ENCODE results near the gene MFSD11.
"Not testable (repeated sequence)": the region's sequence is repeated elsewhere in the genome, so short reads cannot be mapped to it uniquely, and the experiment has no call there.

Gene MFSD11

DNA sequence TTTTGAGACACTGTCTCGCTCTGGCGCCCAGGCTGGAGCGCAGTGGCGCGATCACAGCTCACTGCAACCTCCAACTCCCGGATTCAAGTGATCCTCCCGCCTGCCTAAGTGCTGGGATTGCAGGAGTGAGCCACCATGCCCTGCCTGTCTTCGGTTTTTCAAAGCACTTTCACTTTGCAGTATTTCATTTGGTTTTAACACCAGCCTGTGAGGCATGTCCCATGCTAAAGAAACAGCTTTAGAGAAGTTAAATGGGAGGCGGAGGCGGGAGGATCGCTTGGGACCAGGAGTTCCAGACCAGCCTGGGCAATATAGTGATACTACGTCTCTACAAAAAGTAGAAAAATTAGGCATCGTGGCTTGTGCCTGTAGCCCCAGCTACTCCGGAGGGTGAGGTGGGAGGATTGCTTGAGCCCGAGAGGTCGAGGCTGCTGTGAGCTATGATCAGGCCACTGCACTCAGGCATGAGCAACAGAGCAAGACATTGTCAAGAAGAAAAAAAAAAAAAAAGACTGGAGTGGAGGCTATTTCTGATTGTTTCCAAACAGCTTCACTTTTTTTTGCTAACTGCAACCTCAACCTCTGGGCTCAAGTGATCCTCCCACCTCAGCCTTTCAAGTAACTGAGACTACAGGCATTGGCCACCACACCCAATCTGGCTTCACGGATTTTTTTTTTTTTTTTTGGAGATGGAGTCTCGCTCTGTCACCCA lies 10.0 kb upstream of the MFSD11 start:
- no peak for DNase-seq

DNA sequence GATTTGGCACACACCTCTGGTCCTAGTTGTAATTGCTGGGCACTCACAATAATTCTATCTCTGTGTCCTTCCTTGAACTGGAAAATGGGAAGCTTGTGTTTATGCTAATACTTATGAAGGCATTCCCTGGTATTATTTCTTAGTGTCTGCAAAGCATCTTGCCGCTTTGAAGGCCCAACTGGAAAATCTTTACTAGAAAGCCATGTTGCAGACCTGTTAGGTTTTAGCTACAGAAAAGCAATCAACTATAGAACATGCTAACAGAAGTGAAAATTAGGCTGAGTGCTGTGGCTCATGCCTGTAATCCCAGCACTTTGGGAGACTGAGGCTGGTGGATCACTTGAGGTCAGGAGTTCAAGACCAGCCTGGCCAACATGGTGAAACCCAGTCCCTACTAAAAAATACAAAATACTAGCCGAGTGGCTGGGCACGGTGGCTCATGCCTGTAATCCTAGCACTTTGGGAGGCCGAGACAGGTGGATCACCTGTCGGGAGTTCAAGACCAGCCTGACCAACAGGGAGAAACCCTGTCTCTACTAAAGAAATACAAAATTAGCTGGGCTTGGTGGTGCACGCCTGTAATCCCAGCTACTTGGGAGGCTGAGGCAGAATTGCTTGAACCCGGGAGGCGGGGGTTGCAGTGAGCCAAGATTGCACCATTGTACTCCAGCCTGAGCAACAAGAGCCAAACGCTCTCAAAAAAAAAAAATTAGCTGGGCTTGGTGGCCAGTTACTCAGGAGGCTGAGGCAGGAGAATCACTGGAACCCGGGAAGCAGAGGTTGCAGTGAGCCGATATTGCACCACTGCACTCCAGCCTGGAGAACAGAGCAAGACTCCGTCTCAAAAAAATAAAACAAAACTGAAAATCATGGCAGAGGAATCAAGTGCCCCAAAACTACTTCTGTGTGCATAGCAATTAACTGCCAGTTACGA lies 5.9 kb upstream of the MFSD11 start:
- not testable (repeated sequence) for DNase-seq

DNA sequence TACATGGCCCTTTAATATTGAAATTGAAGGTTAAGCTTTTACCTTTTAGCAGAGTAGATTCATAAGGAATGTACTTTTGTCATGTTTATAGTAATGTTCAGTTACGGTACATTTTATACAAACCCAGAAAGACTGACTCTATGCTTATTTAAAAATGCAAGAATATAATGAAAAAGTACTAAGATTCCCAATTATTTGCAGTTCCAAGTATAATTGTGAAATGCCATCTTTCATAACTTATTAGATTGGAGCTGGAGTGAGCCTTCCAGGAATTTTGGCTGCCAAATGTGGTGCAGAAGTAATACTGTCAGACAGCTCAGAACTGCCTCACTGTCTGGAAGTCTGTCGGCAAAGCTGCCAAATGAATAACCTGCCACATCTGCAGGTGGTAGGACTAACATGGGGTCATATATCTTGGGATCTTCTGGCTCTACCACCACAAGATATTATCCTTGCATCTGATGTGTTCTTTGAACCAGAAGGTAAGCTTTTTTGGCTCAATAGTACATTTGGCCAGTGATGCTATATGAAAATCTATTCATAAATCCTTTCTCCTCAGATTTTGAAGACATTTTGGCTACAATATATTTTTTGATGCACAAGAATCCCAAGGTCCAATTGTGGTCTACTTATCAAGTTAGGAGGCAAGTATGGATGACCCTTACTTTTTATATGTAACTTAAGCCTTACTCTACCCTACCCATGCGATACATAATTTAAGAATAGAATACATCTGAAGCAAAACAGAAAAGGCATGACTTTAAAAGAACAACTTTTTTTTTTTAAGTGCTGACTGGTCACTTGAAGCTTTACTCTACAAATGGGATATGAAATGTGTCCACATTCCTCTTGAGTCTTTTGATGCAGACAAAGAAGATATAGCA lies 4.9 kb upstream of the MFSD11 start:
- peak; percentile 30 for DNase-seq

DNA sequence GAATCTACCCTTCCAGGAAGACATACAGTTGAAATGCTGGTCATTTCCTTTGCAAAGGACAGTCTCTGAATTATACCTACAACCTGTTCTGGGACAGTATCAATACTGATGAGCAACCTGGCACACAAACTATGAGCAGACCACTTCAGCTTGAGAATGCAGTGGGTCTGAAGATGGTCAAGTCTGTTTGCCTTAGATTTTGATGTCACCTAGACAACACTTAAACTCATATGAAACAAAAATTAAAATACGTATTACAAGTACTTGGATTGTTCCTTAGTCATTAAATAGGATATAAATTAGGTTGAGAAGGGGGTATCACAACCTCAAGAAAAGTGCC lies 4.3 kb upstream of the MFSD11 start:
- DNase-seq, result no peak

DNA sequence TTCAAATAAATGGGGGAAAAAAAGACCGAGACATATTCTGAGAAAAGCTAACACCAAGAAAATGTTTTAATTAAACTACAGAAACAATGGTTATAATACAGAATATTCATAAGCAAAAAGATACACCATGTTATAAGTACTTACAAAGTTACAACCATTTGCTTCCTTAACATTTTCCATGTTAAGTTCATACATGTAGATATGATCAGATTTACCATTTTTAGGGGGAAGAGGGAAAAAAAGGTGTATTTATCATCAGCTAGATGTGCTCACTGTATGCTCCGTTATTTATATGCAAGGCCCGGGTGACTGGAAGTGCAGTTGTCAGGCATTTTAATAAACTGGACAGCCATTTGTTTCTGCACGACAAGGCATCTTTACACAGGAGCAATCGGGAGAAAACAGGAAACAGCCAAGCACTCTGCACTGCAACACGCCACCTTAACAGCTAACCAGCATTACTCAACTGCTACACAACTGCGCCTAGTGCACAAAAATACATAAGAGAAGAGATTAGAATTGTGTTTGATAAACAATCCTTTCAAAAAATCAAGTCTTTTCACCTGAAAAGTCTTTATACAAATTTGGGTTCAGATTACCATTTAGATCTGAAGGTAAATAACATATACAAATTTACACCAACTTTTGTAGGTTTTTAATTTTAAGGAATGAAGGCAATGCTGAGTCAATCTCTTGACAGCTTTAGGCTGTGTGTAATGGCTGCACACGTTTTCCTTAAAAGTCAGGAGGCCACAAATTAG lies 3.7 kb upstream of the MFSD11 start:
- no peak for DNase-seq

DNA sequence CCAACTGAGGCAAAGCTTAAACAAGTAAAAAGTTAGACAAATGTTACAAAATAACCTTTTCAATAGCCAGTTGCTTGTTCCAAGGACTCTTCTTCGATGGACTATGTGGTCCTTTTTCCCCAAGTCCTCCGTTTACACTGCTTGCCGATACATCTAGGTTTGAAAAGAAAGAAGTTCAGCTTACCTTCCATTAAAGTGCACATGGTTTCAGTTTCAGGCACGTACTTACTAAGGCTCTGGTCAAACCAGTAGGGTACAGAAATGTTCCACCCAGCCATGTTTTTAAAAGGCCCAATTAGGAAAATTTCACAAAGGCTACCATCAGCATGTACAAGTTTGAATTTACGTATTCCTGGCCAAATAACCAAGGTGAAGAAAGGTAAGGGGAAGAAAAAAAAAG lies 2.9 kb upstream of the MFSD11 start:
- DNase-seq, result no peak

DNA sequence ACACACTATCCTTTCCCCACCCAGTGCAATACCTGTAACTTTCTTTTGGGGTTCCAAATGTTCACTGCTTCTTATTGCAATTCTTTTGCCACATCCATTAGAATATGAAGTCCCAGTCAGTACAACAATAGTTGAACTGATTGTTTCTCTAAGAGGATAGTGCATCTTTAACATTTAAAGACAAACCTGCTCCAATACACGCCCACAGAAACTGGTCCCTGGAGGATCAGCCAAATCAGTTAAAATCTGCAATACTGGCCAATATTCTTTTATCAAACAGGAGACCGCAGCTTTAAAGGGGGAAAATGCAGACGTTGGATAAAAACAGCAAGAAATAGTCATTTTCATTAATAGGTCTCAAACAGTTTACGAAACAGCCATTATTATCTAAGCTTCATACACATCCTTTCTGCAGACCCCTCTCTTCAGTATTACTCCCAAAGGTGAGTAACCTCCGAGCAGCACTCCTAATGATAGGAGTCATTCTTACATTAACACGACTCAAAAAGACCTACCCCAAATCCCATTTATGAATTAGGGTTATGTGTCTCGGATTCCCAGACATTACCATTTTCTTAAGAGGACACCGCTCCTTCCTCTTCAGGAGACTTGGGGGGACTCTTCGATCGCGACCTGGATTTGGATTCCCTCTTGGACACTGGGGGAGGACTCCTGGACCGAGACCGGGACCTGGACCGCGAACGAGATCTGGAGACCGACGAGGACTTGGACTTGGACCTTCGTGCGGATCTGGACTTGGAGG lies 2.2 kb upstream of the MFSD11 start:
- no peak for DNase-seq

DNA sequence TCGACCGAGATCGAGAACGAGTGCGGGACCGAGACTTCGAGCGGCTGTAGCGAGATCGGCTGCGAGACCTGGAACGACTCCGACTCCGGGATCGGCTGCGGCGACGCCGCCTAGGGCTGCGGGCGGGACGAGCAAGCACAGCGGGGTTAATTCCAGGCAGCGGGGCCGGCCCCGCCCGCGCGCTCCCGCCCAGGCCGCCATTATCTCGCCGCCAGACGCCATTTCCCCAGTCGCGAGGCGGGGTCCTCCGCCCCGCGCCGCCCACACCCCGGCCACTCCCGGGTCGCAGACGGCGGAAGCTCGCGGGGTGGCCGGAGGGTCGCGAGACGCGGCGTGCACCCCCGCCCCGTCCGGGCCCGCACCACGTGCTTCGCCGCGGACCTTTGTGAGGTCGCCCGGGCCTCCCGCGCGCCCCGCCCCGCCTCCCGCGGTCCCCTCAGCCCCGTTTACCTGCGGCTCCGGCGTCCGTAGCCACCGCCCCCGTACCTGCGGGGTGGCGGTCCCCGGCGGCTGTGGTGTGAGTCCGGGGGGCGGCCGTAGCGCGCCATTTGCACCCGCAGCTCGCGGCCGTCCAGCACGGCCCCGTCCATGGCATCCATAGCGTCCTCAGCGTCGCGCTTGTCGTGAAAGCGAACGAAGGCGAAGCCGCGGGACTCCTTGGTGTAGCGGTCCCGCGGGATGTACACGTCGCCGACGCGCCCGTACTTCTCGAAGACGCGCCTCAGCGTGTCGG lies 1.4 kb upstream of the MFSD11 start:
- no peak for DNase-seq

DNA sequence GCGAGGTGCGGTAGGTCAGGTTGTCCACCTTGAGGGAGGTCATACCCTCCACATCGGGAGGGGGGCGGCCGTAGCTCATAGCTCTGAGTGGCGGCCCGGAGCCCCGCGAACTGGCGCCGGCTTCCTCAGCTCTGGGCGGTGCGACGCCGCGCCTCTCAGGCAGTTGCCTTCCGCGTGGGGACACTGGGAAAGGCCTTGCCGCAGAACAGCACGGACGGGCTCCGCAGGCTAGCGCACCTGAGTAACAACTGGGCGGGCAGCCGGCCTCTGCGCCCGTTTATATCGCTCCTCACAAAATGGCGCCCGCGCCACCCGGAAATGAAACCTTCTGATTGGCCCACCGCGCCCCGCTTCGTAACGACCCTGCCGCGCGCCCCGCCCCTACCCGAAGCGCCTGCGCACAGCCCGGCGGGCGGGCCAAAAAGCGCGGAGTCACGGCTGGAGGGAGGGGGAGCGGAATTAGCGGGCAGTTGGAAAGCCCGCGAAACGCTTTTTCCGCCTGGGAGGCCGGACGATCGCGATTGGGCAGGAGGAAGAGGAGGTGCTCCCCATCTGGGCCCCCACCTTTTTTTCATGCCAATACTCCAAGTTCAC lies 740 bp upstream of the MFSD11 start, which contains the start of gene SRSF2:
SRSF2 (minus strand) TSS at position 250 of the 594 bp plus-strand sequence; CDS start at position 79, 171 bp downstream.
- DNase-seq, result peak; percentile 97

DNA sequence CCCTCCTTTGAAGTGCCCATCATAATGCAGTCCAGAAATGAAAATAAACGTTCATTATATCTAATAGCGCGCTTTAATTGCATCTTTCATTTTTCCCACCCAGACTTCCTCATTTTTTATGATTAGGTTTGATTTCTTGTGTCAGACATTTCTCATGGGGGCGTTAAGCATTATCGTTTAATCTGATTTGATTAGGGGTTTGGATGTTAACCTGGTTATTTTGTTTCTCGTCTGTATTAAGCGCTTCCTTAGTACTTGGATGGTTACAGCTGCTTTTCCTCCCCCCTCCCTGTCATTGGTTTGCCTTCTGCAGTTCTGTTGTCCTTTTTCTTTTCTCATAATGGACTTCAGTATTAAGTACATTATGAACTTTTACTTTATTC lies 540 bp downstream of the MFSD11 start:
- no peak for DNase-seq

DNA sequence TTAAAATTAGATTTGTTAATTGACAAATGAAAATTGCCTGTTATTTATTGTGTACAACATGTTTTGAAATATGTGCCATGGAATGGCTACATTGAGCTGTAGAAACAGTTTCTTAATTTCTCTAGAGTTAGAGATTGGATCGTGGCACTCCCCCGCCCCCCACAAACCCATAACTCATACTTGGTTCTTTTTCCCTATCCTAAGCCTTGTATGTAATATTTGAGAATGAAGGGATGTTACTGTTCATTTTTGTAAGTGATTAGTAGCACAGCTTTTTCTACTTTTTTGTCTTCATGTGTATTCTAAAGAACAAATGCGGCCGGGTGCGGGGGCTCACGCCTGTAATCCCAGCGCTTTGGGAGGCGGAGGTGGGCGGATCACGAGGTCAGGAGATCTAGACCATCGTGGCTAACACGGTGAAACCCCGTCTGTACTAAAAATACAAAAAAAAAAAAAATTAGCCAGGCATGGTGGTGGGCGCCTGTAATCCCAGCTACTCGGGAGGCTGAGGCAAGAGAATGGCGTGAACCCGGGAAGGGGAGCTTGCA lies 1.7 kb downstream of the MFSD11 start:
- DNase-seq, result not testable (repeated sequence)

DNA sequence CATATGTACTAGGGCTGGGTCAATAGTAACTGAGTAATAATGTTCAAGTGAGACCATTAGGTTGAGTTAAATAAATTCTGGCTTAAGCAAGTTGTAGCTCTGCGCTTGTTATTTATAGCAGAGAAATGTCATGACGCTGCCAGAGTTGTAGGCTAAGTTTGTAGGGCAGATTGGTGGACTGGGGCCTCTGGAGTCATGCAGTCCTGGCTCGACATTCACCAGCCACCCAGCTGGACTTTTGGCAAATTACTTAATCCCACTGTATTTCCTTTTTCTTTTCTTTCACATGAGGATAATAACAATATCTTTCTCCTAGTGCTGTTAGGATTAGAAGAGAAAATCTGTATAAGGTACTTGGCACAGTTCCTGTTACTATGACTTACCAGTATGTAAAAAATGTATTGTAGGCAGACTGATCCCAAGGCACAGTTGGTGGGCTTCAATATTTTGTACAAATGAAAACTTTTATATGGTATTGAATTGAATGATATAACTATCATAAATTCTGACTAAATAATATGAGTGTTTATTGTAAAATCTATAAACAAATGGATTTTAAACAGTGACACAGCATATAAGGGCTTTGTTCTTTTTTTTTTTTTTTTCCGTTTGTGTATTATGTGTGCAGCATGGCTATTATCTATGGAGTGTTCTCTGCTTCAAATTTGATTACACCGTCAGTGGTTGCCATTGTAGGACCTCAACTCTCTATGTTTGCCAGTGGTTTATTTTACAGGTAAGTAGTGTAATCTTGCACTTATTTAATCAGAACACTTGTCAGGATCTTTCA lies 2.6 kb downstream of the MFSD11 start:
- DNase-seq, result no peak

DNA sequence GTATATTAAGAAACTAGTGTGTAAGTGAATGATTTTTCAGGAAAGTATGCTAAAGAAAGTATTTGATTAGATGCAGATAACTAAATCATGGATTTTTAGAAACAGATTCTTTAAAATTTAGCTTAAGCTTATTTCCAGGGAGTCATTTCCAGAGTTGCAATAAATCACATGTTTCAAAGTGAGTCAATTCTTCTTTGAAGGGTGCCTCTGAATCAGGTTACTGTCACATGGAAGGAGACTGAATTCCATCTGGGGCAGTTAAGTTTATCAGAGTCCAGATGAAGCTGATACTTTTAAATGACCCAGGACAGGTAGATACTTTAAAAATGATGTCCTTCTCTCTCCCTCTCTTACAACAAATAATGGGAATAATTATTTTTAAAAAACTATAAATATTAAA lies 5.0 kb downstream of the MFSD11 start:
- no peak for DNase-seq

DNA sequence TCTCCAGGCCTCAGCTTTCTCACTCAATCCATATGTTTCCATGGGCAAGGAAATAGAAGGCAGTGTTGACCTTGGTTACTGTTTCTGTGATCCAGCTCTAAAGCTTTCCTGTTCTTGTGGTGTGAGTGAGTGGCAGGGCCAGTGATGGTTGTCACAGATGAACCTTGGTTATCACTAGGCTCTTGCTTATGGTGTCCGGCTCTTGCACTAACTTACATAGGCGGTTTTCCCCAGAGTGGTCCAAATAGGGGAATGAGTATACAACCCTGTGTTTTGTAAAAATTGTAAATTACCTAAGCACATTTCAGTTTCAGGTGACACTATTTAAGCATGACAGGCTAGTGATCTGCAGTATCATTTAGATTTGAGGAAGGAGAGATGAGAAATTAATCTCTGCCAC lies 6.8 kb downstream of the MFSD11 start:
- DNase-seq, result no peak

DNA sequence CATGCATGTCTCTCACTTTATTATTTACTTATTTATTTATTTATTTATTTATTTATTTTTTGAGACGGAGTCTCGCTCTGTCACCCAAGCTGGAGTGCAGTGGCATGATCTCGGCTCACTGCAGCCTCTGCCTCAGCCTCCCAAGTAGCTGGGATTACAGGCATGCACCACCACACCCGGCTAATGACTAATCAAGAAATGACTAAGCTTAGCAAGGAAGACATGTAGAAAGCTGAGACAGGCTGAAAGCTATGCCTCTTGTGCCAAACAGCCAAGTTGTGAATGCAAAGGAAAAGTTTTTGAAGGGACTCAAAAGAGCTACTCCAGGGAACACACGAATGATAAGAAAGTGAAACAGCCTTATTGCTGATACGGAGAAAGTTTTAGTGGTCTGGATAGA lies 7.9 kb downstream of the MFSD11 start:
- DNase-seq, result not testable (repeated sequence)

DNA sequence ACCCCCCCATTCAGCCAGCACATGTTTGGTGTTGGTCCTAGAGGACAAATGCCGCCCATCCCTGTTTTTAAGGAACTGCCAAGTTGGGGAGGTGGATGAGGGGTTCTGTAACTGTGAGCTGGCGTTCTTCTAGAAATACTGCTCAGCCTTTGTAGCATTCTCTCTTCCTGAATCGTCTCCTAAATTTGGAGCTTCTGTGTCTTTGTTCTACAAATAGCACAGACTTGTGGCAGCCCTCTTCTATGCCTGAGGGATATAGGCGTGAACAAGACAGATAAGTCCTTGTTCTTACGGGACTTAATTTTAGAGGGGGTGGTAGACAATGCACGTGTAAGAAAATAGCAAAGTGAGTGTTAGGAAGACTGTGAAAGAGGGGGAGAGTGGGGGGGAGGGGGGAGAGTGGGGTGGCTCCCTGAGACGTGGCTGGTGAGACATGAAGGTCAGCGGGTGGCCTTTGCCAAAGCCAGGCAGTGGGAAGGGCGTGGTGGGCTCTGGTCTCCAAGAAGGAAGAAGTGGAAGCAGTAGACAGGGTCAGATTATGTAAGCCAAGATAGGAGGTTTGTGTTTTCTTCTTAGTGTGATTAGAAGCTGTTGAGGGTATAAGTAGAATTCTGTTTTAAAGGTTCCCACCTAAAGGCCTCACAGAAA lies 9.9 kb downstream of the MFSD11 start:
- DNase-seq, result no peak

DNA sequence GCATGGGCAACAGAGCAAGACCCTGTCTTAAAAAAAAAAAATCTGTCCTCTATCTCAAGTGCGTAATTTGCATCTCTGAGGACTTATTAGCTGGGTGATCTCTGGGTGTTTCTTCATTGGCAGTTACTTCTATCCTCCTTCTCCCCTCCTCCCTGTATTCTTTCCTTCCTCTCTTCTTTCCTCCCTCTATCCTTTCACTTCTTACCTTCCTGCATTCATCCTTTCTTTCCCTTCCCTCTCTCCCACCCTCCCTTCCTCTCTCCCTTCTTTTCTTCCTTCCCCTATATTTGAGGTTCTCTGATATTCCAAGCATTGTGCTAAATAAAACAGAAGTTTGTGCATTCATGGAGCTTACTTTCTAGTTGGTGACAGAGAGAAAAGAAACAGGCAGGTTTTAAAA lies 10.7 kb downstream of the MFSD11 start:
- DNase-seq, result no peak

DNA sequence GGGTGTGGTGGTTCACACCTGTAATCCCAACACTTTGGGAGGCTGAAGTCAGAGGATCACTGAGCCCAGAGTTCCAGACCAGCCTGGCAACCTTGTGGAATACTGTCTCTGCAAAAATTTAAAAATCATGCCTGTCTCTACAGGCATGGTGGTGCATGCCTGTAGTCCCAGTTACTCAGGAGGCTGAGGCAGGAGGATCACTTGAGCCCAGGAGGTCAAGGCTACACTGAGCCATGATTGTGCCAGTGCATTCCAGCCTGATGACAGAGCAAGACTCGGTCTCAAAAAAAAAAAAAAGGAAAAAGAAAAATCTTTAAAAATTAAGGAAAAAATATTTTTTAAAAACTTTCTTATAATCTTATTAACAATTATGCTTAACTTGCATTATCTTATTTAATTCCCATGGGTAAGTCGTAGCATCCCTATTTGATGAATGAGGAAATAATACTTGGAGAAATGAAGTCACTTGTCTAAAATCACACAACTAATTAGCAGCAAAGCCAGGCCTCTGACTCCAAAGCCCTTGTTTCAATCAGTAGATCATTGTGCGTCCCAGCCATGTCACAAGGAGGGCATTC lies 13.6 kb downstream of the MFSD11 start:
- no peak for DNase-seq
